Measurements from ENCODE around the gene STMN1.

STMN1 gene

GRCh38 chr1:25890239-25891034, 15.8 kb downstream of the STMN1 start:
- peak; percentile 40 for DNase-seq

GRCh38 chr1:25889470-25889869, 16.7 kb downstream of the STMN1 start:
- peak; percentile 11 for DNase-seq

GRCh38 chr1:25888426-25888987, 17.7 kb downstream of the STMN1 start:
- no peak for DNase-seq

- DNase-seq: no peak
These were observed 20.6 kb downstream of the STMN1 start for GRCh38 chr1:25885602-25886001.

- no peak for DNase-seq
These were observed 25.0 kb downstream of the STMN1 start for GRCh38 chr1:25881266-25881665.

- DNase-seq: no peak
These were observed 25.7 kb downstream of the STMN1 start for GRCh38 chr1:25880518-25880917.

- DNase-seq: no peak
These were observed 26.5 kb downstream of the STMN1 start for GRCh38 chr1:25879675-25880074.

- DNase-seq: no peak
These were observed 27.5 kb downstream of the STMN1 start for GRCh38 chr1:25878690-25879089.

GRCh38 chr1:25877155-25877554, 29.1 kb downstream of the STMN1 start:
- DNase-seq: no peak

- DNase-seq: no peak
These were observed 29.5 kb downstream of the STMN1 start for GRCh38 chr1:25876693-25877077.

- DNase-seq: no peak
These were observed 30.1 kb downstream of the STMN1 start for GRCh38 chr1:25875856-25876692.

- peak; percentile 85 for DNase-seq
These were observed 30.9 kb downstream of the STMN1 start, which contains the start of gene PAQR7 for GRCh38 chr1:25875154-25875855. Gene PAQR7, minus strand, starts transcription at chr1:25875708. Its CDS starts 11,869 bp downstream, at chr1:25863839.

GRCh38 chr1:25874635-25875153, 31.5 kb downstream of the STMN1 start:
- no peak for DNase-seq

GRCh38 chr1:25874209-25874608, 32.0 kb downstream of the STMN1 start:
- no peak for DNase-seq

GRCh38 chr1:25873120-25873519, 33.1 kb downstream of the STMN1 start:
- no peak for DNase-seq

- no peak for DNase-seq
These were observed 33.5 kb downstream of the STMN1 start for GRCh38 chr1:25872713-25873112.

GRCh38 chr1:25871704-25872494, 34.3 kb downstream of the STMN1 start:
- no peak for DNase-seq

- no peak for DNase-seq
These were observed 35.0 kb downstream of the STMN1 start for GRCh38 chr1:25871086-25871703.

- DNase-seq: no peak
These were observed 35.6 kb downstream of the STMN1 start for GRCh38 chr1:25870614-25871013.

GRCh38 chr1:25869909-25870606, 36.2 kb downstream of the STMN1 start:
- no peak for DNase-seq

Data from fibroblast of skin of back (primary cell).